HCT116 (cell line): ENCODE results near the gene WIZ. TPM values are rescaled to one million over a fixed set of nuclear protein-coding genes. Genes with fewer than 3 reads are reported as not detected.

ENCODE experiments used
- ATAC-seq: fragments of 200-7000 bp; cut with Tn5 transposase; 2 replicates; pipeline ENCODE4 v1.9.1; 2020; ENCODE audit warnings: mild to moderate bottlenecking, moderate library complexity
- BruUV-seq: library from RNA; stranded (reverse); fragments of 400-500 nt; replicated peaks from 2 replicates; lab custom pipeline; 2021; lab: Mats Ljungman, UMichigan
- CTCF ChIA-PET: fragments of 300-600 bp; sonication (Branson Sonifier 250); formaldehyde crosslinking; loops from one replicate; lab custom pipeline; 2021; ENCODE audit warnings: antibody characterized with exemption; lab: Charles Lee
- POLR2A ChIA-PET: fragments of 300-600, 350-600 bp; sonication (Branson Sonifier 250); formaldehyde crosslinking; loops from one replicate; lab custom pipeline; 2021; ENCODE audit warnings: antibody characterized with exemption; lab: Charles Lee
- RAD21 ChIA-PET, 2 experiments: fragments of 300-600 bp; sonication (Branson Sonifier 250); formaldehyde crosslinking; loops; one replicate each; lab custom pipeline; 2023; ENCODE audit warnings: low total read pairs in 2 of 2; ENCODE audit not compliant: uncharacterized antibody in 2 of 2, unreplicated experiment in 2 of 2, low non-redundant PET in 1 of 2; lab: Charles Lee
- DNase-seq: peaks from one replicate; pipeline ENCODE4 v3.0.0-alpha.2; 2010; ENCODE audit warnings: low read depth, low spot score
- H2AFZ ChIP-seq: fragments of 200-600 bp; shearing (Covaris generic), sonication (generic); 2 replicates; pipeline ENCODE4 v1.6.1; 2017; ENCODE audit warnings: low read depth, mixed run types, mixed read lengths, antibody characterized with exemption, low read length; ENCODE audit not compliant: poor library complexity, severe bottlenecking
- H3K27ac ChIP-seq: 2 replicates; pipeline ENCODE4 v1.5.1; 2012; ENCODE audit warnings: low read depth, low read length
- H3K27me3 ChIP-seq: fragments of 200-600 bp; sonication (generic); 2 replicates; pipeline ENCODE4 v1.6.1; 2016; ENCODE audit warnings: mixed run types, low read length, mixed read lengths; ENCODE audit not compliant: insufficient read depth
- H3K36me3 ChIP-seq, 2 experiments: fragments of 200-500 bp in 1 of 2; fragments of 200-600 bp in 1 of 2; sonication (Bioruptor generic) in 1 of 2; sonication (generic) in 1 of 2; 2 replicates each; pipeline versions ENCODE4 v1.5.1 to v1.6.1; 2014 to 2016; ENCODE audit warnings: low read length in 2 of 2, inconsistent platforms in 1 of 2, mixed read lengths in 1 of 2, mixed run types in 1 of 2; ENCODE audit not compliant: insufficient read depth in 2 of 2, control insufficient read depth in 1 of 2
- H3K4me1 ChIP-seq, 2 experiments: fragments of 200-600 bp in 1 of 2; sonication (generic) in 1 of 2; 2 replicates each; pipeline versions ENCODE4 v1.5.1 to v1.6.1; 2012 to 2017; ENCODE audit warnings: low read length in 2 of 2, inconsistent platforms in 1 of 2, mild to moderate bottlenecking in 1 of 2, mixed read lengths in 1 of 2, mixed run types in 1 of 2, moderate library complexity in 1 of 2; ENCODE audit not compliant: insufficient read depth in 2 of 2, control insufficient read depth in 1 of 2
- H3K4me2 ChIP-seq: fragments of 200-600 bp; sonication (generic); 2 replicates; pipeline ENCODE4 v1.6.1; 2017; ENCODE audit warnings: mixed run types, low read length, mixed read lengths
- H3K4me3 ChIP-seq, 2 experiments: fragments of 200-600 bp in 1 of 2; sonication (generic) in 1 of 2; replicated peaks in 1 of 2; 2 replicates each; pipeline ENCODE4 v1.5.1; 2011 to 2016; ENCODE audit warnings: low read length in 2 of 2, control low read depth in 1 of 2, low read depth in 1 of 2, mild to moderate bottlenecking in 1 of 2, mixed read lengths in 1 of 2, mixed run types in 1 of 2
- H3K79me2 ChIP-seq: fragments of 200-600 bp; sonication (generic); 2 replicates; pipeline ENCODE4 v1.6.1; 2017; ENCODE audit warnings: mild to moderate bottlenecking, mixed run types, low read length, moderate library complexity, mixed read lengths; ENCODE audit not compliant: insufficient read depth
- H3K9ac ChIP-seq: fragments of 200-600 bp; sonication (generic); 2 replicates; pipeline ENCODE4 v1.6.1; 2016; ENCODE audit warnings: low read length, mixed read lengths
- H3K9me2 ChIP-seq: fragments of 200-600 bp; sonication (generic), shearing (Covaris generic); 2 replicates; pipeline ENCODE4 v1.6.1; 2017; ENCODE audit warnings: mixed run types, mild to moderate bottlenecking, moderate library complexity; ENCODE audit not compliant: insufficient read depth
- H3K9me3 ChIP-seq, 2 experiments: fragments of 200-500 bp in 1 of 2; fragments of 200-600 bp in 1 of 2; sonication (Bioruptor generic) in 1 of 2; sonication (generic) in 1 of 2; 2 replicates each; pipeline ENCODE4 v1.6.1; 2014 to 2017; ENCODE audit warnings: low read length in 2 of 2, mixed read lengths in 2 of 2, inconsistent platforms in 1 of 2, low read depth in 1 of 2, mild to moderate bottlenecking in 1 of 2, mixed run types in 1 of 2, moderate library complexity in 1 of 2; ENCODE audit not compliant: control insufficient read depth in 1 of 2, insufficient read depth in 1 of 2
- H4K20me1 ChIP-seq: fragments of 200-600 bp; sonication (generic), shearing (Covaris generic); 2 replicates; pipeline ENCODE4 v1.6.1; 2017; ENCODE audit warnings: mixed run types, mild to moderate bottlenecking, moderate library complexity; ENCODE audit not compliant: insufficient read depth
- CEBPB ChIP-seq: IDR thresholded peaks from 2 replicates; pipeline ENCODE4 v1.6.1; 2012; ENCODE audit warnings: low read depth
- ELF1 ChIP-seq: IDR thresholded peaks from 2 replicates; pipeline ENCODE4 v1.6.1; 2012; ENCODE audit warnings: low read depth, borderline replicate concordance
- FOSL1 ChIP-seq: IDR thresholded peaks from 2 replicates; pipeline ENCODE4 v1.6.1; 2012; ENCODE audit warnings: low read depth
- POLR2A ChIP-seq: IDR thresholded peaks from 2 replicates; pipeline ENCODE4 v1.7.0; 2011; ENCODE audit warnings: borderline replicate concordance; ENCODE audit not compliant: insufficient read depth, insufficient read length; ENCODE audit errors: extremely low read depth
- POLR2AphosphoS5 ChIP-seq: IDR thresholded peaks from 2 replicates; pipeline ENCODE4 v1.6.1; 2011; ENCODE audit warnings: mild to moderate bottlenecking, low read depth, low read length, moderate library complexity
- RAD21 ChIP-seq: IDR thresholded peaks from 2 replicates; pipeline ENCODE4 v1.6.1; 2012; ENCODE audit warnings: low read depth, mild to moderate bottlenecking
- SP1 ChIP-seq: IDR thresholded peaks from 2 replicates; pipeline ENCODE4 v1.6.1; 2012; ENCODE audit warnings: low read depth
- SRF ChIP-seq: IDR thresholded peaks from 2 replicates; pipeline ENCODE4 v1.6.1; 2012; ENCODE audit warnings: low read depth
- TCF7L2 ChIP-seq: IDR thresholded peaks from 2 replicates; pipeline ENCODE4 v1.7.0; 2011; ENCODE audit warnings: borderline replicate concordance, inconsistent platforms; ENCODE audit not compliant: insufficient read depth, insufficient read length; ENCODE audit errors: extremely low read depth
- ZFX ChIP-seq: fragments of 450-650 bp; IDR thresholded peaks from 2 replicates; pipeline ENCODE4 v1.6.1; 2017
- ZNF274 ChIP-seq: fragments of 200-500 bp; sonication (Bioruptor generic); IDR thresholded peaks from 2 replicates; pipeline ENCODE4 v1.6.1; 2014; ENCODE audit warnings: mild to moderate bottlenecking, low read depth, low read length, inconsistent platforms
- intact Hi-C: fragments of 100-400 bp; cut with micrococcal nuclease; formaldehyde crosslinking; loops from 2 replicates; pipeline ENCODE4 v1.10.0; 2022
- total RNA-seq: library from RNA; stranded (reverse); gene quantifications from one replicate; pipeline ENCODE4 v1.2.1, GENCODE V29; 2021; ENCODE audit not compliant: unreplicated experiment
- TF ChIP-seq, protein P1 (sequence below), 3 experiments: fragments of 200-600 bp in 1 of 3; sonication (generic) in 1 of 3; IDR thresholded peaks in 2 of 3; conservative IDR thresholded peaks in 1 of 3; 2 replicates each; pipeline ENCODE4 v1.5.1; 2012 to 2017; ENCODE audit warnings: low read depth in 2 of 3, low read length in 2 of 3, antibody characterized with exemption in 1 of 3, borderline replicate concordance in 1 of 3, control low read depth in 1 of 3, mild to moderate bottlenecking in 1 of 3, mixed read lengths in 1 of 3, mixed run types in 1 of 3, moderate library complexity in 1 of 3; ENCODE audit not compliant: insufficient read depth in 1 of 3
- TF ChIP-seq, protein P2 (sequence below): IDR thresholded peaks from 2 replicates; pipeline ENCODE4 v1.6.1; 2012; ENCODE audit warnings: low read depth
- TF ChIP-seq, protein P3 (sequence below): IDR thresholded peaks from 2 replicates; pipeline ENCODE4 v1.6.1; 2011; ENCODE audit warnings: mild to moderate bottlenecking, low read length, moderate library complexity; ENCODE audit not compliant: insufficient replicate concordance; ENCODE audit errors: extremely low read depth

WIZ gene
- total RNA-seq, 1 experiment from 2014 or later: 28.4 TPM

DNA sequence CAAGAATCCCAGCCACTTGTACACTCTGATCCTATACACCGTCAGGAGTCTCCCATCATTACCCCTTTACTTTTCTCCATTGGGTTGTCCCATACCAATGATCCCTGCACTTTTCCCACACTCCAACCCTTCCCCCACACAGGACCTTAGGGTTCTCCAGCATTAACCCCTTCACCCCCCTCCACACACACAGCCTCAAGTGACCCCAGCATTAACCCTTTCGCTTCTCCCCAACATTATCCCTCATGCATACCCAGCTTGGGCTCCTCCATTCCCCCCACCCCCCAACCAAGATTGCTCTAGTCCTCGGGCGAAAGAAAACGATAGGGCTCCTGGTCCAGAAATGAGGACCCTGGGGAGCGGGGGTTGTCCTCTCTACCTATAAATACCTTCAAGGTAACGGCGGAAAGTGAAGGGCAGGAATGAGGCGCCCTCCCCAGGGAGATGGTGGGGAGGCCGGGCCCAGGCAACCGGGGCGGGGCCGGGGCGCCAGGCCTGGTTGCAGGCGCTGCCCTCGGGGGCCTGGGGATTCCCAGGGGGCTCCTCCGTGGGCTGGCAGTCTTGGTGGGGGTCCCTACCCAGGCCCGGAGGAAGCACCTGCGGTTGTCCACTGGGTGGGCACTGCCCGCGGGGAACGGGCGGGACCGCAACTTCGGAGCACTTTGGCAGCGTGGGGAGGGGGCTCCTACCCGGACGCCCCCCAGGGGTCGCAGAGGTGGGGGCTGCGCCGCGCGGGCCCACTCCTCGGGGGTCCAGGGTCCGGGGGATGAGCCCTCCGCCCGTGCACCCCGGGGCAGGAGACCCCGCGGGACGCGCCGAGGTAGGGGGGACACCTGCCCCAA, 757 bp downstream of the WIZ start (continued):
- TF ChIP-seq, protein P1, sequence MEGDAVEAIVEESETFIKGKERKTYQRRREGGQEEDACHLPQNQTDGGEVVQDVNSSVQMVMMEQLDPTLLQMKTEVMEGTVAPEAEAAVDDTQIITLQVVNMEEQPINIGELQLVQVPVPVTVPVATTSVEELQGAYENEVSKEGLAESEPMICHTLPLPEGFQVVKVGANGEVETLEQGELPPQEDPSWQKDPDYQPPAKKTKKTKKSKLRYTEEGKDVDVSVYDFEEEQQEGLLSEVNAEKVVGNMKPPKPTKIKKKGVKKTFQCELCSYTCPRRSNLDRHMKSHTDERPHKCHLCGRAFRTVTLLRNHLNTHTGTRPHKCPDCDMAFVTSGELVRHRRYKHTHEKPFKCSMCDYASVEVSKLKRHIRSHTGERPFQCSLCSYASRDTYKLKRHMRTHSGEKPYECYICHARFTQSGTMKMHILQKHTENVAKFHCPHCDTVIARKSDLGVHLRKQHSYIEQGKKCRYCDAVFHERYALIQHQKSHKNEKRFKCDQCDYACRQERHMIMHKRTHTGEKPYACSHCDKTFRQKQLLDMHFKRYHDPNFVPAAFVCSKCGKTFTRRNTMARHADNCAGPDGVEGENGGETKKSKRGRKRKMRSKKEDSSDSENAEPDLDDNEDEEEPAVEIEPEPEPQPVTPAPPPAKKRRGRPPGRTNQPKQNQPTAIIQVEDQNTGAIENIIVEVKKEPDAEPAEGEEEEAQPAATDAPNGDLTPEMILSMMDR (IDR thresholded peaks at IDR 0.05 in 2 of 3, conservative IDR thresholded peaks at IDR 0.05 in 1 of 3; ENCODE audit: borderline replicate concordance in 1 of 3, insufficient read depth in 1 of 3, low read depth in 2 of 3, low read length in 2 of 3): no peak
- TF ChIP-seq SRF (no peak), RAD21 (no peak)
- TF ChIP-seq, protein P2, sequence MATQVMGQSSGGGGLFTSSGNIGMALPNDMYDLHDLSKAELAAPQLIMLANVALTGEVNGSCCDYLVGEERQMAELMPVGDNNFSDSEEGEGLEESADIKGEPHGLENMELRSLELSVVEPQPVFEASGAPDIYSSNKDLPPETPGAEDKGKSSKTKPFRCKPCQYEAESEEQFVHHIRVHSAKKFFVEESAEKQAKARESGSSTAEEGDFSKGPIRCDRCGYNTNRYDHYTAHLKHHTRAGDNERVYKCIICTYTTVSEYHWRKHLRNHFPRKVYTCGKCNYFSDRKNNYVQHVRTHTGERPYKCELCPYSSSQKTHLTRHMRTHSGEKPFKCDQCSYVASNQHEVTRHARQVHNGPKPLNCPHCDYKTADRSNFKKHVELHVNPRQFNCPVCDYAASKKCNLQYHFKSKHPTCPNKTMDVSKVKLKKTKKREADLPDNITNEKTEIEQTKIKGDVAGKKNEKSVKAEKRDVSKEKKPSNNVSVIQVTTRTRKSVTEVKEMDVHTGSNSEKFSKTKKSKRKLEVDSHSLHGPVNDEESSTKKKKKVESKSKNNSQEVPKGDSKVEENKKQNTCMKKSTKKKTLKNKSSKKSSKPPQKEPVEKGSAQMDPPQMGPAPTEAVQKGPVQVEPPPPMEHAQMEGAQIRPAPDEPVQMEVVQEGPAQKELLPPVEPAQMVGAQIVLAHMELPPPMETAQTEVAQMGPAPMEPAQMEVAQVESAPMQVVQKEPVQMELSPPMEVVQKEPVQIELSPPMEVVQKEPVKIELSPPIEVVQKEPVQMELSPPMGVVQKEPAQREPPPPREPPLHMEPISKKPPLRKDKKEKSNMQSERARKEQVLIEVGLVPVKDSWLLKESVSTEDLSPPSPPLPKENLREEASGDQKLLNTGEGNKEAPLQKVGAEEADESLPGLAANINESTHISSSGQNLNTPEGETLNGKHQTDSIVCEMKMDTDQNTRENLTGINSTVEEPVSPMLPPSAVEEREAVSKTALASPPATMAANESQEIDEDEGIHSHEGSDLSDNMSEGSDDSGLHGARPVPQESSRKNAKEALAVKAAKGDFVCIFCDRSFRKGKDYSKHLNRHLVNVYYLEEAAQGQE: no peak
- TF ChIP-seq, all 23 proteins: peak for 0

DNA sequence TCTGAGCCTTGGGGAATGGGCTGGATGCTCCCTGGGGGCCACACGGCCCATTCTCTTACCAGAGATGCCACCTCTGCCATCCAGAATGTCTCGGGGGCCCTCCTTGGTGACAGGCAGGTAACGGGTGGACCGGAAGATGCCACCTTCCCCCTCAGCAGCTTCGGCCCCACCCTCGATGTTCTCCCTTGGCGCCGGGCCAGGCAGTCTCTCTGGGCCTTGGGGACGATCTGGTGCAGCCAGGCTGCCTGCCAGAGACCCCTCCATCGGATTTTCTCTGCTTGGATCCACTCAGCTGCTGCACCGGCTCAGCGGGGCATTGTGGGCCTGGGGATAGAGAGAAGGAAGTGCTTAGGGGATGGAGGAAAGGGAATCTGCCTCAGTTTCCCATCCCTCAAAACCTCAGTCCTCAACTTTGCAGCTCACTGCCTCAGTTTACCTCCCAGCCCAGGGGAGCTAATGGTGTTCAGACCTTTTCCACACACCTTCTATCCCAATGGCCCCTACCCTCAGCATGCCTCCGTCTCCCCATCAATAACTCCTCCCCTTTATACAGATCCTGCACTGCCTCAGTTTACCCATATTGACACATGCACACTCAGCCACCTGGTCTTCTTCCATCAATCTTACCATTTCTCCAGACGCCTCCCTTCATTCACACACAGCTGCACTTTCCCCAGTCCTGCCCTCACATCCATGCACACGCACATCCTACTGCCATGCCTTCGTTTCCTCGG, 1.5 kb downstream of the WIZ start:
- ATAC-seq: no peak
- no peaks in the 10 kb centered on the region for H3K27me3 ChIP-seq
- H3K4me3 ChIP-seq: no peak overlapping the region; a peak in 1 of 4 replicates
- H3K9ac ChIP-seq: no peak overlapping the region
- ChIA-PET CTCF (no interaction called here), POLR2A (no interaction called here), RAD21 (no interaction called here)
- no peaks in the 10 kb centered on the region for H4K20me1 ChIP-seq
- H2AFZ ChIP-seq: no peak overlapping the region
- H3K9me2 ChIP-seq: no peaks in the 10 kb centered on the region
- no peak for DNase-seq
- no peaks in the 10 kb centered on the region for H3K36me3 ChIP-seq
- H3K9me3 ChIP-seq: no peaks in the 10 kb centered on the region
- H3K79me2 ChIP-seq: no peaks in the 10 kb centered on the region
- H3K27ac ChIP-seq: no peak overlapping the region
- intact Hi-C loops: loop anchor here (1.0 kb wide), 1 partner anchor 15 kb away; no protein-coding TSS in a partner anchor
- H3K4me2 ChIP-seq: peak overlapping the region; percentile 95; the same call in 1 of the 2 replicates
- no TSS peak for BruUV-seq
- peaks cover 15 to 38% of the 10 kb centered on the region in 2 experiments; a peak in 3 of 4 replicates for H3K4me1 ChIP-seq
- no peak for TF ChIP-seq TCF7L2
- no peak for TF ChIP-seq ELF1
- no peak for TF ChIP-seq CEBPB
- TF ChIP-seq, protein P3, sequence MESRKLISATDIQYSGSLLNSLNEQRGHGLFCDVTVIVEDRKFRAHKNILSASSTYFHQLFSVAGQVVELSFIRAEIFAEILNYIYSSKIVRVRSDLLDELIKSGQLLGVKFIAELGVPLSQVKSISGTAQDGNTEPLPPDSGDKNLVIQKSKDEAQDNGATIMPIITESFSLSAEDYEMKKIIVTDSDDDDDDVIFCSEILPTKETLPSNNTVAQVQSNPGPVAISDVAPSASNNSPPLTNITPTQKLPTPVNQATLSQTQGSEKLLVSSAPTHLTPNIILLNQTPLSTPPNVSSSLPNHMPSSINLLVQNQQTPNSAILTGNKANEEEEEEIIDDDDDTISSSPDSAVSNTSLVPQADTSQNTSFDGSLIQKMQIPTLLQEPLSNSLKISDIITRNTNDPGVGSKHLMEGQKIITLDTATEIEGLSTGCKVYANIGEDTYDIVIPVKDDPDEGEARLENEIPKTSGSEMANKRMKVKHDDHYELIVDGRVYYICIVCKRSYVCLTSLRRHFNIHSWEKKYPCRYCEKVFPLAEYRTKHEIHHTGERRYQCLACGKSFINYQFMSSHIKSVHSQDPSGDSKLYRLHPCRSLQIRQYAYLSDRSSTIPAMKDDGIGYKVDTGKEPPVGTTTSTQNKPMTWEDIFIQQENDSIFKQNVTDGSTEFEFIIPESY: no peak
- TF ChIP-seq POLR2A: no peak
- TF ChIP-seq POLR2AphosphoS5: no peak
- no peak for TF ChIP-seq FOSL1
- no peak for TF ChIP-seq ZFX
- TF ChIP-seq ZNF274: no peak
- no peak for TF ChIP-seq SP1
